Measurements from ENCODE around the gene FLT3LG.

DNA sequence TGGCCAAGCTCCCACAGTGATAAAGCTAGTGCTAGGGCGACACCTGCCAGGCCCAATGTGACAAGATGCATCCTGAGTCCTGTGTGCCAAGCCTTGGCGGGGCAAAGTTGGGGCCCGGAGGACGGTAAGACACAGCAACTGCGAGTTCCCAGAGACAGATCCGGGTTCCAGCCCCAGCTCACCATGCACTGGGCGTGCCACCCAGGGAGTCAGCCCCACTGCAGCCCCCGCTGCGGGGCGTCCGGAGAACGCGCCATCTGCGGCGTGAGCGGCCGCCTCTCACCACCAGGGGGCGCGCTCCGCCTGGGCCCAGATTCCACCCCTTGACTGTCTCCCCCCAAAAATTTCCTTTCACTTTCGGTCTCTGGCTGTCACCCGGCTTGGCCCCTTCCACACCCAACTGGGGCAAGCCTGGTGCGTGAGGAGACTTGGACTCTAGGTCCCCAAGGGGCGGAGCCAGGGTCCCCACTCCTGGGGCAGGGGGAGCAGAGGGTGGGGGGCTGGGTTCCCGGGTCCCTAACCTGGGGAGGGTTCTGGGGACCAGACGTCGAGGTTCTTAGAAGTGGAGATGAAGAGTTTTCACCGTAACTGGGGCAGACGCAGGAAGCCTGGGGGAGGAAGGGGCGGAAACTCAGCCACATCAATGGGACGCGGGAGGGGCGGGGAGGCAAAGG is at the start of gene FLT3LG:
- TF ChIP-seq, protein P1, sequence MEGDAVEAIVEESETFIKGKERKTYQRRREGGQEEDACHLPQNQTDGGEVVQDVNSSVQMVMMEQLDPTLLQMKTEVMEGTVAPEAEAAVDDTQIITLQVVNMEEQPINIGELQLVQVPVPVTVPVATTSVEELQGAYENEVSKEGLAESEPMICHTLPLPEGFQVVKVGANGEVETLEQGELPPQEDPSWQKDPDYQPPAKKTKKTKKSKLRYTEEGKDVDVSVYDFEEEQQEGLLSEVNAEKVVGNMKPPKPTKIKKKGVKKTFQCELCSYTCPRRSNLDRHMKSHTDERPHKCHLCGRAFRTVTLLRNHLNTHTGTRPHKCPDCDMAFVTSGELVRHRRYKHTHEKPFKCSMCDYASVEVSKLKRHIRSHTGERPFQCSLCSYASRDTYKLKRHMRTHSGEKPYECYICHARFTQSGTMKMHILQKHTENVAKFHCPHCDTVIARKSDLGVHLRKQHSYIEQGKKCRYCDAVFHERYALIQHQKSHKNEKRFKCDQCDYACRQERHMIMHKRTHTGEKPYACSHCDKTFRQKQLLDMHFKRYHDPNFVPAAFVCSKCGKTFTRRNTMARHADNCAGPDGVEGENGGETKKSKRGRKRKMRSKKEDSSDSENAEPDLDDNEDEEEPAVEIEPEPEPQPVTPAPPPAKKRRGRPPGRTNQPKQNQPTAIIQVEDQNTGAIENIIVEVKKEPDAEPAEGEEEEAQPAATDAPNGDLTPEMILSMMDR (IDR thresholded peaks at IDR 0.05): peak; percentile 95 to 100 (median 99)
- TF ChIP-seq POLR2A (IDR thresholded peaks at IDR 0.05): no peak
